Type B pancreatic cell (in vitro differentiated cells): ENCODE measurements around the gene CD47. TPM values are rescaled to one million over a fixed set of nuclear protein-coding genes. Genes with fewer than 3 reads are reported as not detected.

Experiments used
- DNase-seq: peaks from one replicate; pipeline ENCODE4 v3.0.0; 2021; ENCODE audit warnings: mixed read lengths; ENCODE audit not compliant: unreplicated experiment; ENCODE audit errors: extremely low spot score
- H3K27ac Mint-ChIP-seq: 2 replicates; pipeline ENCODE4 v1.8.0; 2021; ENCODE audit warnings: mild to moderate bottlenecking, mixed read lengths
- H3K27me3 Mint-ChIP-seq: 2 replicates; pipeline ENCODE4 v1.8.0; 2021; ENCODE audit warnings: mixed read lengths
- H3K36me3 Mint-ChIP-seq: 2 replicates; pipeline ENCODE4 v1.8.0; 2021; ENCODE audit warnings: mixed read lengths
- H3K4me1 Mint-ChIP-seq: one replicate; pipeline ENCODE4 v1.8.0; 2021; ENCODE audit warnings: mixed read lengths; ENCODE audit not compliant: unreplicated experiment
- H3K4me3 Mint-ChIP-seq: 2 replicates; pipeline ENCODE4 v1.8.0; 2021; ENCODE audit warnings: mild to moderate bottlenecking, mixed read lengths
- H3K9me3 Mint-ChIP-seq: 2 replicates; pipeline ENCODE4 v1.8.0; 2021; ENCODE audit warnings: mixed read lengths
- CTCF ChIP-seq: fragments of 200-600 bp; sonication (generic); conservative IDR thresholded peaks from 2 replicates; pipeline ENCODE4 v1.5.0; 2021; ENCODE audit warnings: antibody characterized with exemption, mild to moderate bottlenecking
- total RNA-seq: library from RNA; stranded (reverse); gene quantifications from 2 replicates; pipeline ENCODE4 v1.2.1, GENCODE V29; 2021; ENCODE audit warnings: low replicate concordance

CD47 gene
- total RNA-seq, 1 donor from 2014 or later, result 113 TPM

- H3K36me3 Mint-ChIP-seq, result no peaks in the 10 kb centered on the region
- no peaks in the 10 kb centered on the region for H3K27me3 Mint-ChIP-seq
- H3K4me3 Mint-ChIP-seq, result peak overlapping the region; percentile 9
- H3K27ac Mint-ChIP-seq, result peak overlapping the region; percentile 94
- H3K9me3 Mint-ChIP-seq, result peaks cover 14% of the 10 kb centered on the region
- TF ChIP-seq CTCF, result no peak
- peaks cover 46% of the 10 kb centered on the region for H3K4me1 Mint-ChIP-seq
- no peak for DNase-seq
Observed at GRCh38 chr3:107994956-107995715, 95.7 kb downstream of the CD47 start.

GRCh38 chr3:107994181-107994580 is 96.7 kb downstream of the CD47 start:
- no peak for DNase-seq
- H3K36me3 Mint-ChIP-seq, result no peaks in the 10 kb centered on the region
- peak overlapping the region; percentile 13 for H3K4me3 Mint-ChIP-seq
- H3K4me1 Mint-ChIP-seq, result peaks cover 50% of the 10 kb centered on the region
- no peak for TF ChIP-seq CTCF
- H3K9me3 Mint-ChIP-seq, result peaks cover 13% of the 10 kb centered on the region
- H3K27me3 Mint-ChIP-seq, result no peaks in the 10 kb centered on the region
- H3K27ac Mint-ChIP-seq, result peak overlapping the region; percentile 94

- no peak for TF ChIP-seq CTCF
- Mint-ChIP-seq H3K27me3 (no peaks in the 10 kb centered on the region), H3K4me3 (peak overlapping the region; percentile 13), H3K27ac (peak overlapping the region; percentile 94), H3K9me3 (peaks cover 11% of the 10 kb centered on the region), H3K4me1 (peaks cover 50% of the 10 kb centered on the region), H3K36me3 (no peaks in the 10 kb centered on the region)
- no peak for DNase-seq
Observed at GRCh38 chr3:107993771-107994170, 97.1 kb downstream of the CD47 start.

Other genes starting within 250 kb of the CD47 start
- 77.0 and 95.7 TPM in 2 replicates for gene IFT57, start 131.4 kb upstream of the CD47 start, total RNA-seq
- gene HHLA2, start 205.5 kb upstream of the CD47 start, total RNA-seq, result 2.3 and 3.9 TPM in 2 replicates